Activated CD4-positive, alpha-beta T cell treated with anti-CD3 and anti-CD28 coated beads, Interleukin-2, amount 10 ng/mL, durations not matched to agents 24 days and 14 days (primary cell): ENCODE measurements around the gene TMEM132C. TPM values are rescaled to one million over a fixed set of nuclear protein-coding genes. Genes with fewer than 3 reads are reported as not detected.

Experiments used
- DNase-seq: peaks from one replicate; pipeline ENCODE4 v3.0.0; 2022
- H3K27ac Mint-ChIP-seq: one replicate; pipeline ENCODE4 v1.8.0; 2022; ENCODE audit warnings: mild to moderate bottlenecking, mixed read lengths
- H3K27me3 Mint-ChIP-seq: one replicate; pipeline ENCODE4 v1.8.0; 2022; ENCODE audit warnings: mixed read lengths
- H3K36me3 Mint-ChIP-seq: one replicate; pipeline ENCODE4 v1.8.0; 2022; ENCODE audit warnings: low read depth, mild to moderate bottlenecking, mixed read lengths
- H3K4me1 Mint-ChIP-seq: one replicate; pipeline ENCODE4 v1.8.0; 2021; ENCODE audit warnings: mixed read lengths
- H3K4me3 Mint-ChIP-seq: one replicate; pipeline ENCODE4 v1.8.0; 2022; ENCODE audit warnings: mild to moderate bottlenecking, moderate library complexity, mixed read lengths
- H3K9me3 Mint-ChIP-seq: one replicate; pipeline ENCODE4 v1.8.0; 2021; ENCODE audit warnings: mixed read lengths
- intact Hi-C: fragments of 100-400 bp; cut with micrococcal nuclease; formaldehyde crosslinking; loops from one replicate; pipeline ENCODE4 v1.15.1; 2023
- total RNA-seq: library from RNA; stranded (reverse); gene quantifications from 2 replicates; pipeline ENCODE4 v1.2.3, GENCODE V29; 2022

Gene TMEM132C
- total RNA-seq, 1 donor from 2014 or later = not detected

GRCh38 chr12:128387811-128388422 lies 120.9 kb downstream of the TMEM132C start:
- DNase-seq = peak; percentile 69
- Mint-ChIP-seq H3K36me3 (no peaks in the 10 kb centered on the region), H3K27me3 (no peaks in the 10 kb centered on the region), H3K4me1 (no peaks in the 10 kb centered on the region), H3K4me3 (no peak overlapping the region), H3K27ac (no peak overlapping the region), H3K9me3 (no peaks in the 10 kb centered on the region)
- intact Hi-C loops = no loop called here

GRCh38 chr12:128388461-128389000 lies 121.6 kb downstream of the TMEM132C start:
- intact Hi-C loops = no loop called here
- Mint-ChIP-seq H3K27ac (no peak overlapping the region), H3K36me3 (no peaks in the 10 kb centered on the region), H3K4me1 (no peaks in the 10 kb centered on the region), H3K9me3 (no peaks in the 10 kb centered on the region), H3K4me3 (no peak overlapping the region), H3K27me3 (no peaks in the 10 kb centered on the region)
- no peak for DNase-seq

- Mint-ChIP-seq H3K4me3 (no peak overlapping the region), H3K9me3 (peaks cover 5% of the 10 kb centered on the region), H3K27ac (no peak overlapping the region), H3K36me3 (no peaks in the 10 kb centered on the region), H3K27me3 (no peaks in the 10 kb centered on the region), H3K4me1 (no peaks in the 10 kb centered on the region)
- intact Hi-C loops = no loop called here
- no peak for DNase-seq
These were observed 126.4 kb downstream of the TMEM132C start for GRCh38 chr12:128393346-128393745.

GRCh38 chr12:128394137-128394536 lies 127.2 kb downstream of the TMEM132C start:
- Mint-ChIP-seq H3K27me3 (no peaks in the 10 kb centered on the region), H3K27ac (no peak overlapping the region), H3K4me1 (no peaks in the 10 kb centered on the region), H3K9me3 (peaks cover 5% of the 10 kb centered on the region), H3K36me3 (no peaks in the 10 kb centered on the region), H3K4me3 (no peak overlapping the region)
- intact Hi-C loops = no loop called here
- DNase-seq = no peak

GRCh38 chr12:128399253-128399652 lies 132.3 kb downstream of the TMEM132C start:
- intact Hi-C loops = no loop called here
- no peaks in the 10 kb centered on the region for H3K4me1 Mint-ChIP-seq
- no peak overlapping the region for H3K4me3 Mint-ChIP-seq
- H3K9me3 Mint-ChIP-seq = peaks cover under 1% of the 10 kb centered on the region
- no peaks in the 10 kb centered on the region for H3K36me3 Mint-ChIP-seq
- H3K27me3 Mint-ChIP-seq = no peaks in the 10 kb centered on the region
- H3K27ac Mint-ChIP-seq = no peak overlapping the region
- DNase-seq = no peak

- Mint-ChIP-seq H3K36me3 (no peaks in the 10 kb centered on the region), H3K9me3 (no peaks in the 10 kb centered on the region), H3K4me1 (no peaks in the 10 kb centered on the region), H3K27me3 (no peaks in the 10 kb centered on the region), H3K27ac (no peak overlapping the region), H3K4me3 (no peak overlapping the region)
- intact Hi-C loops = no loop called here
- DNase-seq = no peak
These were observed 135.7 kb downstream of the TMEM132C start for GRCh38 chr12:128402486-128403243.

- Mint-ChIP-seq H3K27ac (no peak overlapping the region), H3K9me3 (peaks cover 6% of the 10 kb centered on the region), H3K4me3 (no peak overlapping the region), H3K27me3 (no peaks in the 10 kb centered on the region), H3K4me1 (no peaks in the 10 kb centered on the region), H3K36me3 (no peaks in the 10 kb centered on the region)
- intact Hi-C loops = no loop called here
- no peak for DNase-seq
These were observed 141.7 kb downstream of the TMEM132C start for GRCh38 chr12:128408669-128409068.

GRCh38 chr12:128415036-128415560 lies 148.1 kb downstream of the TMEM132C start:
- H3K27me3 Mint-ChIP-seq = no peaks in the 10 kb centered on the region
- no peak overlapping the region for H3K4me3 Mint-ChIP-seq
- H3K9me3 Mint-ChIP-seq = peaks cover 6% of the 10 kb centered on the region

GRCh38 chr12:128418944-128419343 lies 152.0 kb downstream of the TMEM132C start:
- Mint-ChIP-seq H3K4me3 (no peak overlapping the region), H3K9me3 (no peaks in the 10 kb centered on the region), H3K27me3 (no peaks in the 10 kb centered on the region), H3K36me3 (no peaks in the 10 kb centered on the region), H3K27ac (no peak overlapping the region), H3K4me1 (no peaks in the 10 kb centered on the region)
- intact Hi-C loops = no loop called here
- no peak for DNase-seq

More at GRCh38 chr12:128415036-128415560, 148.1 kb downstream of the TMEM132C start:
- intact Hi-C loops = no loop called here
- Mint-ChIP-seq H3K27ac (no peak overlapping the region), H3K4me1 (no peaks in the 10 kb centered on the region), H3K36me3 (no peaks in the 10 kb centered on the region)
- DNase-seq = no peak

- H3K27ac Mint-ChIP-seq = no peak overlapping the region
- intact Hi-C loops = no loop called here
- H3K4me1 Mint-ChIP-seq = no peaks in the 10 kb centered on the region
- H3K36me3 Mint-ChIP-seq = no peaks in the 10 kb centered on the region
- no peaks in the 10 kb centered on the region for H3K27me3 Mint-ChIP-seq
- no peak for DNase-seq
- no peaks in the 10 kb centered on the region for H3K9me3 Mint-ChIP-seq
- no peak overlapping the region for H3K4me3 Mint-ChIP-seq
These were observed 153.2 kb downstream of the TMEM132C start for GRCh38 chr12:128420163-128420562.

- no peaks in the 10 kb centered on the region for H3K9me3 Mint-ChIP-seq
- H3K36me3 Mint-ChIP-seq = no peaks in the 10 kb centered on the region
- no peaks in the 10 kb centered on the region for H3K4me1 Mint-ChIP-seq
- no peak for DNase-seq
- intact Hi-C loops = no loop called here
- H3K27me3 Mint-ChIP-seq = no peaks in the 10 kb centered on the region
- no peak overlapping the region for H3K4me3 Mint-ChIP-seq
- no peak overlapping the region for H3K27ac Mint-ChIP-seq
These were observed 154.4 kb downstream of the TMEM132C start for GRCh38 chr12:128421375-128421774.

- no peak overlapping the region for H3K4me3 Mint-ChIP-seq
- intact Hi-C loops = no loop called here
- H3K4me1 Mint-ChIP-seq = no peaks in the 10 kb centered on the region
- H3K36me3 Mint-ChIP-seq = no peaks in the 10 kb centered on the region
- no peak overlapping the region for H3K27ac Mint-ChIP-seq
- no peak for DNase-seq
- H3K9me3 Mint-ChIP-seq = no peaks in the 10 kb centered on the region
- no peaks in the 10 kb centered on the region for H3K27me3 Mint-ChIP-seq
These were observed 156.2 kb downstream of the TMEM132C start for GRCh38 chr12:128423205-128423604.

GRCh38 chr12:128424931-128425431 lies 158.0 kb downstream of the TMEM132C start:
- Mint-ChIP-seq H3K27ac (no peak overlapping the region), H3K9me3 (no peaks in the 10 kb centered on the region), H3K27me3 (no peaks in the 10 kb centered on the region), H3K4me1 (no peaks in the 10 kb centered on the region), H3K36me3 (no peaks in the 10 kb centered on the region), H3K4me3 (no peak overlapping the region)
- intact Hi-C loops = no loop called here
- no peak for DNase-seq

- intact Hi-C loops = no loop called here
These were observed 158.8 kb downstream of the TMEM132C start for GRCh38 chr12:128425666-128426331.

More at GRCh38 chr12:128425666-128426331, 158.8 kb downstream of the TMEM132C start:
- no peaks in the 10 kb centered on the region for H3K36me3 Mint-ChIP-seq
- H3K9me3 Mint-ChIP-seq = no peaks in the 10 kb centered on the region
- no peak for DNase-seq
- no peaks in the 10 kb centered on the region for H3K4me1 Mint-ChIP-seq
- H3K27ac Mint-ChIP-seq = no peak overlapping the region
- no peaks in the 10 kb centered on the region for H3K27me3 Mint-ChIP-seq
- H3K4me3 Mint-ChIP-seq = no peak overlapping the region
